Nephron (organoid): ENCODE measurements around the gene LRP5.
A peak's percentile ranks its signal among the peaks of the same experiment; 100 is the strongest.

Source experiments
- H3K27ac Mint-ChIP-seq, 3 experiments: 2 replicates each; pipeline ENCODE4 v1.8.0; 2020; ENCODE audit warnings: mixed read lengths in 3 of 3, mild to moderate bottlenecking in 2 of 3, moderate library complexity in 1 of 3
- H3K27me3 Mint-ChIP-seq: 2 replicates; pipeline ENCODE4 v1.8.0; 2021; ENCODE audit warnings: low read depth, mild to moderate bottlenecking, moderate library complexity, mixed read lengths
- H3K36me3 Mint-ChIP-seq: 2 replicates; pipeline ENCODE4 v1.8.0; 2020; ENCODE audit warnings: low read depth, mixed read lengths
- H3K4me1 Mint-ChIP-seq: 2 replicates; pipeline ENCODE4 v1.8.0; 2020; ENCODE audit warnings: mixed read lengths
- H3K4me3 Mint-ChIP-seq, 3 experiments: 2 replicates each; pipeline ENCODE4 v1.8.0; 2020; ENCODE audit warnings: mild to moderate bottlenecking in 3 of 3, mixed read lengths in 3 of 3, moderate library complexity in 2 of 3
- H3K9me3 Mint-ChIP-seq: 2 replicates; pipeline ENCODE4 v1.8.0; 2020; ENCODE audit warnings: mixed read lengths
- TF ChIP-seq, protein P1 (sequence below), 3 experiments: fragments of 200-600 bp; sonication (generic); IDR thresholded peaks; one replicate each; pipeline ENCODE4 v1.5.0; 2021; ENCODE audit warnings: antibody characterized with exemption in 3 of 3; ENCODE audit not compliant: unreplicated experiment in 3 of 3

LRP5 gene

DNA sequence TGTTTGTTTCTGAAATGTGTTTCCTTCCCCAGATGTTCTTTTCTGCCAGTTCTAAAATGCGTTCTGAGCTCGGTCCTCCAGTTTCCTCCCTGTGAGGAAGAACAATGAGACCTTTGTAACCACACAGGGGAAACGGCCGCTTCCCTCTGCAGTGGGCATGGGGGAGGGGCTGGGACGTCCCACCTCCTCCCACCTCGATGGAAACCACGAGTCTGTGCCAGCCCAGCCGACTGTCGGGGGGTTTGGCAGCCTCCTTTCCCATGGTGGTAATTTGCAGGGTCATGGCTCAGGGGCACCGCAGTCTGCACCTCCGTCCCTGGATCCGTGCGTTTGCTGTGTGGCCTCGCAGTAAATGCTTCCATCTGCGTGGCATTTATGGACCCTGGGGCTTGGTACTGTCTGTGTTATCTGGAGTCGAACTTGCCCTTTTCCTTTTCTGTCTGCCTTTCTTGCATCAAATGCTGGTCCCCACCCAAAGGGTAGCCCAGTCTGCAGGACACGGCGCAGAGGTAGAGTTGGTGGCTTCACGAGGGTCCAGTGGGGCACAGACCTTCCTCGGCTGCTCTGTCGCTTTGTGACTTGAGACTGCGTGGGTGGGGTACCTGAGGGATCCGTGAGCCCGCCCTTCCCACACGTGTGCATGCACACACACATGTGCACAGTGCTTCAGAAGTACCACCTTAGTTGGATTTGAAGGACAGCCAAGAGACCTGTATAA, 16.1 kb downstream of the LRP5 start:
- H3K27me3 Mint-ChIP-seq = no peaks in the 10 kb centered on the region
- peak overlapping the region; percentile 81 to 93 (median 86) for H3K27ac Mint-ChIP-seq
- H3K4me1 Mint-ChIP-seq = peaks cover 73% of the 10 kb centered on the region
- no peaks in the 10 kb centered on the region for H3K36me3 Mint-ChIP-seq
- H3K4me3 Mint-ChIP-seq = peak overlapping the region in 2 of 3 experiments; percentile 31 to 56
- TF ChIP-seq, protein P1, sequence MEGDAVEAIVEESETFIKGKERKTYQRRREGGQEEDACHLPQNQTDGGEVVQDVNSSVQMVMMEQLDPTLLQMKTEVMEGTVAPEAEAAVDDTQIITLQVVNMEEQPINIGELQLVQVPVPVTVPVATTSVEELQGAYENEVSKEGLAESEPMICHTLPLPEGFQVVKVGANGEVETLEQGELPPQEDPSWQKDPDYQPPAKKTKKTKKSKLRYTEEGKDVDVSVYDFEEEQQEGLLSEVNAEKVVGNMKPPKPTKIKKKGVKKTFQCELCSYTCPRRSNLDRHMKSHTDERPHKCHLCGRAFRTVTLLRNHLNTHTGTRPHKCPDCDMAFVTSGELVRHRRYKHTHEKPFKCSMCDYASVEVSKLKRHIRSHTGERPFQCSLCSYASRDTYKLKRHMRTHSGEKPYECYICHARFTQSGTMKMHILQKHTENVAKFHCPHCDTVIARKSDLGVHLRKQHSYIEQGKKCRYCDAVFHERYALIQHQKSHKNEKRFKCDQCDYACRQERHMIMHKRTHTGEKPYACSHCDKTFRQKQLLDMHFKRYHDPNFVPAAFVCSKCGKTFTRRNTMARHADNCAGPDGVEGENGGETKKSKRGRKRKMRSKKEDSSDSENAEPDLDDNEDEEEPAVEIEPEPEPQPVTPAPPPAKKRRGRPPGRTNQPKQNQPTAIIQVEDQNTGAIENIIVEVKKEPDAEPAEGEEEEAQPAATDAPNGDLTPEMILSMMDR (IDR thresholded peaks at IDR 0.05; ENCODE audit: unreplicated experiment in 3 of 3) = no peak
- no peaks in the 10 kb centered on the region for H3K9me3 Mint-ChIP-seq

DNA sequence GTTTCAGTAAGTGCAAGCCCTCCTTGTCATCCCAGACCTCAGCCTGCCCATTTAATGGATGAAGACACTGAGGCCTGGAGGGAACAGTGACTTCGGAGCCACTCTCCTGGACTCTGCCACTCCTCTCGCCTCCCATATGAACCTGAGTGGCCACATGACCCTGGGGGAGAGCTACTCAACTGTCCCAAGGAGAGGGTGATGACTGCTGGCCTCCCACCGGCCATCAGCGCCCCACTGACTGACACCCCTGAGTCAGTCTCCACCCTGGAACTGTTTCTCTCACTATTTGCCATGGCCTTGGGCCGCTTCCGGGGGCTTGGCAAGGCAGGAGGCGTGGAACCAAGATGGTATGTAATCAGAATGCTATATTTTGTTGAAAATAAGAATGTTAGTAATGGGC, 17.1 kb downstream of the LRP5 start:
- TF ChIP-seq, protein P1 (IDR thresholded peaks at IDR 0.05; ENCODE audit: unreplicated experiment in 3 of 3) = no peak
- H3K4me3 Mint-ChIP-seq = peak overlapping the region in 2 of 3 experiments; percentile 18 to 56
- H3K27me3 Mint-ChIP-seq = peaks cover 3% of the 10 kb centered on the region

DNA sequence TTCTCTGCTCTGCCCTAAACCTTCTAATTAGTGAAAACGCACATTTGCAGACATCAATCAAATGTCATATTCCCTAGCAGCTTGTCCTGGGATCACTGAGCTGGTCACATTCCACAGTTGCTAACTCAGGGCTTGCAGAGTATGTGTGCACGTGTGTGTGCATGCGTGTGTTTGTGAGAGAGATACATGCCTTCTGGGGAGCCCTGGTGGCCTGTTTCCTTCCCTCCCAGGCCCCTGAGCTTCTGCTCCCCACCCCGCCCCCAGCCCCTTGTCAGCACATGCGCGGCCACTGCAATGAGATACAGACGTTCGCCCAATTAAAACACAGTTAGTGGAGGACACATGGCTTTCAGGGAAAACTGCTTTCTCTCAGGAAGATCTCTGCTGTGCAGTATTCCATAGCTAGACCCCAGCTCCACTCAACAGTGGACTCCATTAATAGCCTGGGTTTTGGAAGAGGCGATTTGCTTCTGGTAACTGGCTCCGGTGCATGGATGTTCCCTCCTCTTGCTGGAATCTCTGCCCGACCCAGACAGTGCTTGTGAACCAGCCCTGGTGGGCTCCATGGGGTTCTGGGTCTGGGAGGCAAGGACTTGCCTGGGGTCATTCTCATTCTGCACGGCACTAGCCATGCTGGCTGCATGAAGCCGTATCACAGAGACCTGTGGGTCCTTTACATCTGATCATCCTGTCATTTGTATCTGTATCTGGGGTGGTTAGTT, 17.7 kb downstream of the LRP5 start:
- TF ChIP-seq, protein P1 (IDR thresholded peaks at IDR 0.05; ENCODE audit: unreplicated experiment in 3 of 3) = no peak
- peak overlapping the region in 2 of 3 experiments; percentile 48 to 56 for H3K4me3 Mint-ChIP-seq
- H3K9me3 Mint-ChIP-seq = no peaks in the 10 kb centered on the region
- H3K36me3 Mint-ChIP-seq = no peaks in the 10 kb centered on the region
- H3K4me1 Mint-ChIP-seq = peaks cover 70% of the 10 kb centered on the region
- H3K27me3 Mint-ChIP-seq = peaks cover 3% of the 10 kb centered on the region
- peak overlapping the region; percentile 81 to 93 (median 91) for H3K27ac Mint-ChIP-seq

More for the DNA sequence above, 17.1 kb downstream of the LRP5 start:
- H3K9me3 Mint-ChIP-seq = no peaks in the 10 kb centered on the region
- peak overlapping the region; percentile 81 to 93 (median 91) for H3K27ac Mint-ChIP-seq
- peaks cover 70% of the 10 kb centered on the region for H3K4me1 Mint-ChIP-seq
- no peaks in the 10 kb centered on the region for H3K36me3 Mint-ChIP-seq

DNA sequence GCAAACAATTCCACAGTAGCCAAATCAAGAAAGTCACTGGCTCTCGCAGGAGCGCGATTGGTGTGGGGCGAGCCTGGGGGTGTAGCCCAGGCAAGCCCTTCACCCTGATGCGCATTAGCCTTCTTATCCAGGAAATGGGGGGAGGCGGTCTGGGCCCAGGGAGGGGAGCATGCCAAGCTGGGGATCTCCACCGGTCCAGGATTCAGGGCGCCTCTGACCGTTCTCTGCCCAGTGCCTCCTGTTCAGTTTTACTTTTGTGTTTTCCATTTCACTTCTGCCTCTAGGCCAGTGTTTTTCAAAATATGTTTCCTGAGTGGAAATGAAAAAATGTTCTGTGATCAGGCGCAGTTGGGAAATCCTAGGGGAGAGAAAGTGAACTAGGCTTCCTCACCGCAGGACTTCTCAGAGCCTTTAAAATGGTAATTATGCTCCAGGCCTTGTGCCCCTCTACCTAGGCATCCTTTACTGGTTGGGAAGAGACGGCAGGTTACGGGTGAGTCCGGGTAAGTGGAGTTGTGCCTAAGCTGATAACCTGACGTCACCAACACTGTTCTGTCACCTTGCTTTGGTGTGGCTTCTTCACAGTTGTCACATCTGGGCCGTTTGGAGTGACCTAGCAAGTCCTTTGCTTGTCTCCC, 18.4 kb downstream of the LRP5 start:
- Mint-ChIP-seq H3K9me3 (no peaks in the 10 kb centered on the region), H3K4me3 (peak overlapping the region in 2 of 3 experiments; percentile 48 to 56), H3K27me3 (peaks cover 3% of the 10 kb centered on the region), H3K36me3 (no peaks in the 10 kb centered on the region), H3K4me1 (peaks cover 71% of the 10 kb centered on the region), H3K27ac (peak overlapping the region; percentile 81 to 93 (median 91))
- TF ChIP-seq, protein P1 (IDR thresholded peaks at IDR 0.05; ENCODE audit: unreplicated experiment in 3 of 3) = no peak

DNA sequence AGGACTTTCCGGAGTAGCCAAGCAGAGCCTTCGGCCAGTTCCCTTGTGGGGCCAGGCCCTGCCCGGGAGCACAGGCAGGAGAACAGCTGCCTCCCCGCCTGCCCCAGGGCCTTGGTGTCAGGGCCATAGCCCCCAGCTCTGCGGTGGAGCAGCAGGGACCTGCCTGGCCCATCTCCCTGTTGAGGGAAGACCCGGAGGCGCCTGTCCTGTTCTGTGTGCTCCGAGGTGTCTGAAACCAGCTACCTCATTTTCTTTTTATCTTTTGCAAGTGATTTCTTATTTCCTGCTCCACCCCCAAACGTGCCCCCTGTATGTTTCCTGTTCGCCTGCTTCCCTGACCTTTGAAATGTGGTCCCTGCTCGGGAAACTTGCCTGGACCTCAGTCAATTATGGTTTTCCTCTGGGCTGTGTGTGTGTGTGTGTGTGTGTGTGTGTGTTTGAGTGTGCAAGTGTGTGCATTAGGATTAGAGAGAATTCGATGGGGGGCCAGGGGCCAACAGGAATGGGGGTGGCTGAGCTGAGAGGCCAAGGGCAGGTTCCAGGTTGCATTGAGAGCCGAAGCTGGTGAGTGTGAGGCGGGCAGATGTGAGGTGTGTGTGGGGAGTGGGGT, 19.1 kb downstream of the LRP5 start:
- Mint-ChIP-seq H3K9me3 (no peaks in the 10 kb centered on the region), H3K27ac (peak overlapping the region; percentile 81 to 90 (median 81)), H3K4me3 (peak overlapping the region; percentile 8 to 42 (median 25)), H3K4me1 (peaks cover 71% of the 10 kb centered on the region), H3K27me3 (peaks cover 3% of the 10 kb centered on the region), H3K36me3 (no peaks in the 10 kb centered on the region)
- TF ChIP-seq, protein P1 (IDR thresholded peaks at IDR 0.05; ENCODE audit: unreplicated experiment in 3 of 3) = no peak
